ENCODE measurements around the gene TAS2R60. TPM values are rescaled to one million over a fixed set of nuclear protein-coding genes. Genes with fewer than 3 reads are reported as not detected.

The TAS2R60 gene
- total and polyA plus RNA-seq, 2 experiments from 2014 or later, result 0.37 to 4.0 TPM

DNA sequence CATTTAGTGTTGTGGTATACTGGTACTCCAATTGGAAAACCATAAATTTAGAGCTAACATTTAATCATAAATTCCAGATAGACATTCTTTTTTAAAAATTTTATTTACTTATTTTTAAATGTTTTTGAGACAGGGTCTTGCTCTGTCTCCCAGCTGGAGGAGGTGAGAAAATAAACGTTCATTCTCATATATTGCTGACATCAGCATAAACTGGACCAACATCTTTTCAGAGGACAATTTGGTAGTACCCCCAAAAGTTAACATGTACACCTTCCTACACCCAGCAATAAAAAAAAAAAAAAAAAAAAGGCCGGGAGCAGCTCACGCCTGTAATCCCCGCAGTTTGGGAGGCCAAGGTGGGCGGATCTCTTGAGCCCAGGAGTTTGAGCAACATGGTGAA is 5.2 kb downstream of the TAS2R60 start (continued):
- TF ChIP-seq CTCF (conservative IDR thresholded peaks at IDR 0.05; ENCODE audit: low read depth in 2 of 2), result no peak
- no peak for TF ChIP-seq STAT1 (IDR thresholded peaks at IDR 0.05; ENCODE audit: unreplicated experiment)
- no peak for TF ChIP-seq REST (IDR thresholded peaks at IDR 0.05; ENCODE audit: unreplicated experiment)
- TF ChIP-seq EZH2 (IDR thresholded peaks at IDR 0.05; ENCODE audit: low read depth, unreplicated experiment), result no peak

DNA sequence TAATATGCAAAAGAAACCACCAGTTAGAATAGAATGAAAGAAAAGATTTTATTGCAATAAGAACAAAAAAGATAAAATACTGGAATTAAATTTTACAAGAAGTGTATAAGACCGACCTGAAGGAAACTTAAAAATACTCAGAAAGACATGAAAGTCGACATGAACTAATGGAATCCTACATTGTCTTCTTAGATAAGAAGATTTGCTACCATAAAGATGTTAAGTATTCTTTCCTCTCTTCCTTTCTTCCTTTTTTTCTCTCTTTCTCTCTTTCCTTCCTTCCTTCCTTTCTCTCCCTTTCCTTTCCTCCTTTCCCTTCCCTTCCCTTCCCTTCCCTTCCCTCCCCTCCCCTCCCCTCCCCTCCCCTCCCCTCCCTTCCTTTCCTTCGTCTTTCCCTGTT is 6.5 kb downstream of the TAS2R60 start:
- no peaks in the 10 kb centered on the region for H3K27me3 ChIP-seq (ENCODE audit: insufficient read depth)
- DNase-seq (ENCODE audit: low spot score) (no peak), ATAC-seq (no peak)
- H4K20me1 ChIP-seq (replicated peaks; ENCODE audit: insufficient read depth), result no peaks in the 10 kb centered on the region
- H3K4me3 Mint-ChIP-seq, result no peak overlapping the region
- H3K27me3 Mint-ChIP-seq (ENCODE audit: insufficient read depth, low read depth, poor library complexity), result peaks cover 4% of the 10 kb centered on the region
- no peaks in the 10 kb centered on the region for H3F3A ChIP-seq (replicated peaks; ENCODE audit: low read depth)
- no peaks in the 10 kb centered on the region for H3K79me2 ChIP-seq (replicated peaks; ENCODE audit: insufficient read depth)
- no peak for TF ChIP-seq CREB1 (CRISPR knock-in tag; IDR thresholded peaks at IDR 0.05; ENCODE audit: low read depth)
- TF ChIP-seq ZNF114 (CRISPR knock-in tag; IDR thresholded peaks at IDR 0.05), result no peak
- TF ChIP-seq REST (IDR thresholded peaks at IDR 0.05; ENCODE audit: unreplicated experiment), result no peak
- no peak for TF ChIP-seq POLR2AphosphoS5 (IDR thresholded peaks at IDR 0.05; ENCODE audit: low read depth)
- H3K36me3 ChIP-seq (ENCODE audit: insufficient read depth), result no peaks in the 10 kb centered on the region
- no peak overlapping the region for H3K27ac ChIP-seq (ENCODE audit: low read depth)
- H3K4me3 ChIP-seq, result no peak overlapping the region
- no peaks in the 10 kb centered on the region; the same call in 1 of the 2 replicates for H3K9me2 ChIP-seq (ENCODE audit: insufficient read depth)
- no peak overlapping the region for H3K27ac Mint-ChIP-seq
- H3K4me2 ChIP-seq, result no peak overlapping the region
- H3K4me1 ChIP-seq (ENCODE audit: insufficient read depth), result peaks cover 10% of the 10 kb centered on the region; the same call in 1 of the 2 replicates
- H3K9me3 Mint-ChIP-seq, result no peaks in the 10 kb centered on the region
- H2AFZ ChIP-seq, result no peak overlapping the region
- no peaks in the 10 kb centered on the region for H3K36me3 Mint-ChIP-seq (ENCODE audit: low read depth)
- H3K4me1 Mint-ChIP-seq, result no peaks in the 10 kb centered on the region
